Measurements from ENCODE around the gene CEPT1.
"Not testable (repeated sequence)": the region's sequence is repeated elsewhere in the genome, so short reads cannot be mapped to it uniquely, and the experiment has no call there.

The CEPT1 gene

GRCh38 chr1:111139956-111140679, at the start of gene CEPT1, which contains the start of gene DRAM2:
CEPT1 (plus strand) TSS chr1:111140223; CDS start chr1:111147715, 7,492 bp downstream.
DRAM2 (minus strand) TSS chr1:111140093; CDS start chr1:111131554, 8,539 bp downstream.
- peak; percentile 64 for DNase-seq

GRCh38 chr1:111095421-111095820, 44.6 kb upstream of the CEPT1 start:
- not testable (repeated sequence) for DNase-seq

- DNase-seq = no peak
Observed at GRCh38 chr1:111097356-111098099, 42.5 kb upstream of the CEPT1 start.

GRCh38 chr1:111099289-111099688, 40.7 kb upstream of the CEPT1 start:
- DNase-seq = no peak

GRCh38 chr1:111101854-111102642, 38.0 kb upstream of the CEPT1 start:
- no peak for DNase-seq

- no peak for DNase-seq
Observed at GRCh38 chr1:111104981-111105380, 35.0 kb upstream of the CEPT1 start.

GRCh38 chr1:111110197-111110899, 29.7 kb upstream of the CEPT1 start:
- no peak for DNase-seq

- no peak for DNase-seq
Observed at GRCh38 chr1:111116496-111116895, 23.5 kb upstream of the CEPT1 start.

- no peak for DNase-seq
Observed at GRCh38 chr1:111126354-111126753, 13.7 kb upstream of the CEPT1 start.

GRCh38 chr1:111127923-111128643, 11.9 kb upstream of the CEPT1 start:
- no peak for DNase-seq

GRCh38 chr1:111129376-111129775, 10.6 kb upstream of the CEPT1 start:
- no peak for DNase-seq

- no peak for DNase-seq
Observed at GRCh38 chr1:111131693-111132092, 8.3 kb upstream of the CEPT1 start.

GRCh38 chr1:111133866-111134265, 6.2 kb upstream of the CEPT1 start:
- DNase-seq = no peak

- no peak for DNase-seq
Observed at GRCh38 chr1:111139324-111139955, 583 bp upstream of the CEPT1 start.

GRCh38 chr1:111140680-111140967, 601 bp downstream of the CEPT1 start:
- no peak for DNase-seq

- DNase-seq = no peak
Observed at GRCh38 chr1:111141245-111142220, 1.5 kb downstream of the CEPT1 start.

GRCh38 chr1:111142356-111142975, 2.4 kb downstream of the CEPT1 start:
- no peak for DNase-seq

- DNase-seq = no peak
Observed at GRCh38 chr1:111145542-111145941, 5.5 kb downstream of the CEPT1 start.

- no peak for DNase-seq
Observed at GRCh38 chr1:111145963-111146768, 6.1 kb downstream of the CEPT1 start.
